HCEC 1CT (cell line): ENCODE data around the gene DLST.

ENCODE experiments used
- DNase-seq: peaks from one replicate; pipeline ENCODE4 v3.0.0-alpha.2; 2017

Gene DLST

DNA sequence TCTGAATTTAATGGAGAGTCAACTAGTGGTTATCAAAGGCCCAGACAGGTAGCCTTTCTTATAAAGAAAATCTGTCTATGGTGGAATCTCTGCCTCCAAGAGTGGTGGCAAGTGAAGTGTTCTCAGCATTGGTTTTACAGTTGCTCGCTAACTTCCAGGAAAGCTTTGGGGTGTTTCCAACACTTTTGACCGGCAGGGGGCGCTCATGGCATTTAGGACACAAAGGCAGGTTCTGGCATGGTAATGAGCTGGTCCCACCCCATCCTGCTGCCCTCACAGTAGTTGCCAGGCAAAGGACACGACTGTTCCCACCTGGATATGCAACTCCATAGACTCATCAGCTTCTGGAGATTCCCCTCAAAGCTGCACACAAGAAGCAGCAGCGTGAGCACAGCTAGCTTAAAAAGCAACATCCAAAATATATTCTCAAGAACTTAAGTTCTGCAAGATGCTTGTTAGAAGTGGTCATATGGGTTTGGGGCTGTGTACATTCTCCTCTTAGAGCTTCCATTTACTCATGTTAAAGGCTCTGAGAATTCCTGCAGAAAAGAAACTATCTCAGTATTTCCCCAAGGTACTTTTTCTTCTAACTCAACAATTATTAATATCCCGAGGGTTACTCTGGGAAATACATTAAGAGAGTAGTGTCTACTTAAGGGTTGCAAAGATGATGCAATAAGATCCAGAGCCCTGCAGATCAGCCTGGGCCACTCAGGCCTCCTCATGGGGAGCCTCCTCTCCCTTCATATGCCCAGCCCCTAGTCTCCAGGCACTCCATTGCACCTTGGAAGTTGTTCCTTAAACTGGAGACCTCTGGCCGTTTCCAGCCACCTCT lies 20.6 kb upstream of the DLST start:
- DNase-seq, result peak; percentile 69

DNA sequence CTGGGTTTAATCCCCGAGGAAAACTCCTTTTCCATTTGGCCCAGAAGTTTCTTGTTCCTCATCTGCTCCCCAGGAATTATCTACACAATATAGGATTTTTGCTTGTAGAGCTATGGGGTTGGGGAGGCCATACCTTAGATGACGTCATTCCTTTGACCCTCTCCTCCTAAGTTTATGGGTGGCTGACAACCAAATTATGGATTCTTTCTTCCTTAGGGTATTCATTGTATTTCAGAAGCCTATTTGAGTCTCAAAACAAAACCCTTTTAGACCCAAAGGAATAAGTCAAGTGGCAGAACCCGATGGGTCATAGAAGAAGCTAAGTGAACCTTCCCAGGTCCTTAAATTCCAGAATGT lies 20.0 kb upstream of the DLST start:
- no peak for DNase-seq

DNA sequence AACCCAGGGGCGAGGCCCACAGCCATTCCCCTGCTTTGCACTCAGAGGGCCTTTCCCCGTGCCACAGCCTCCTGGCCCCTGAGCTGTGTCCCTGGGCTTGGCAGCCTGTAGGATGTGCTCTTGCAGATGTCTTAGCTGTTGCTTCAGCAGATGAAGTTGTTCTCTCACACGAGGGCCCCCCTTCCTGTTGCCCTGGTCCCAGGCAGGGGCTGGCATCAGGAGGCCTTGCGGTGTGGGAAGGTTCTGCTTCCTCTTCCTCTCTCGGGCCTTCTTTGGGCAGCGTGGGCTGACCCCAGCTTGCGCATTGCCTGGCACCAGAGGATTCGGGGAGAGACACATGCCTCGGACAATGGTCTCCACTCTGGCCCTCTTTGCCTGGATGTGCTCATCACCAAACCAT lies 18.4 kb upstream of the DLST start:
- DNase-seq, result no peak

DNA sequence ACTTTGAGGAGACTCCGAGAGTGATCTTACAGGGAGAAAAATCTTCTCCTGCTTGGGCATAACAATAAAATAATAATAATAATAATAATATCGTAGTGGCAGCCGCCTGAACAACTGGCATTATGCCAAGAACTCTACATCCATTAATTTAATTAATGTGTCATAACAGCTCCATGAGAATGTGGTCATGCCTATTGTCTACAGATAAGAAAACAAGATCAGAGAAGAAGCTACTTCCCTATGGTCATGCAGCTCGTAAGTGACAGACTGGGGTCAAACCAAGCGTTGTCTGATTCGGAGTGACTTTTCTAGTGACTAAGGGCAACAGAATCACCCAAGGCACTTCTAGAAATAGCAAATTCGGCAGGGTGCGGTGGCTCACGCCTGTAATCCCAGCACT lies 17.5 kb upstream of the DLST start:
- no peak for DNase-seq

DNA sequence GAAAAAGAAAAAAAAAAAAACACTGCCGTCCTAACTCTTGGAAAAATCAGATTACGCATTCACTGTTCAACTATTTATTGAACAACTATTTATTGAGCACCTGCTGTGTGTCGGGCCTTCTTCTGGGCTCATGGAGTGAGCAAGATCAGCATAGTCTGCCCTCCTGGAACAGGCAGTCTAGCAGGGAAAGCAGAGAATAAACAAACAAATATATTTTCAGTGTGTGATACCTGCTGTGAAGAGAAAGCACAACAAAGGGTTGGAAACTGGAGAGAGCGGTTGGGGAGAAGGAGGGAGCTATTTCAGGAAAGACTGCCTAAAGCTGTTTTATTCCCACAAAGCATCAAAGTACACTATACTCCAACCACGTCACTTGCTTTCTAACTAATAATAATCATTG lies 16.6 kb upstream of the DLST start:
- DNase-seq, result no peak

DNA sequence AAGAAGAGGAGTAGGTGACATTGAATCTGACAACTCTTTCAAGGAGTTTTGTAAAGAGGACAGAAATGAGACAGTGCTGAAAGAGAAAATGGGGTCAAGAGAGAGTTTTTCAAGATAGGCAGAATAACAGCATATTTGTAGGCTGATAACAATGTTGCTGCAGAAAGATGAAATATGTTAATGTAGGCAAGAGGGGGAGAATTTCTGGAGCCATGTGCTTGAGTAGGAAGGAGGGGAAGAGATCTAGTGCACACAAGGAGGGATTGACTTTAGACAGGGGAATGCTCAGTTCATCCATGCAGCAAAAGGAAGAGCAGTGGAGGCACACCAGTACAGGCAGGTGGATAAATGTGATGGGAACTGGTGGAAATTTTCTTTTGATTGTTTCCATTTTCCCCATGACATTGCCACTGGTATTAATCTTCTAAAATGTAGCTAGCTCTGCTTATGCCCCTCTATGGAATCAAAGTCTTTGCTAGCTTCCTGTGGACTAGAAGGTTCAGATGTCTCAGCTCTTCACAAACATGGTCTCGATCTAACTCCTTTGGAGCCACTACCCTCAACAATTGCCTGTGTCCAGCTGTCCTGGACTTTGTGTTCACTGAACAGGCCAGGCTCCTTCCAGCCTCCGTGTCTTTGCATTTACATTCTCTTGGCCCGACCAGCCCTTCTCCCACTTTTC lies 14.9 kb upstream of the DLST start:
- no peak for DNase-seq

DNA sequence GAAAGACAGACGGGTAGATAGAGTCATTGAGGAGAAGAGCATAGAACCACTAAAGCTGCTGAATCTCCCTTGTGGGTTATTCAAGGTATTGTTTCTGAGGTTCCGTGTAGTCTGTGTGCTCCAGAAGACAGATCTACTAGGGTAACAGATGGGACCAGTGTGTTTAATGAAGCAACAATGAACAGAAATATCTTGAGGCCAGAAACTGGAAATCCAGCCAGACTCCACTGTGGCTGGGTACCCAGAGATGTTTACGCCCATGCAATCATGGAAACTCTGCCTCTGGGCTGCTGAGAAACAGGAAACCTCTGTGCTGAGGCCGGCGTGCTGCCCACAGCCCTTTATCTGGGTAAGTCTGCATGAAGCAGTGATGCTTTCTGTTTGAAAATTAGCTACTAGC lies 14.0 kb upstream of the DLST start:
- DNase-seq, result no peak

DNA sequence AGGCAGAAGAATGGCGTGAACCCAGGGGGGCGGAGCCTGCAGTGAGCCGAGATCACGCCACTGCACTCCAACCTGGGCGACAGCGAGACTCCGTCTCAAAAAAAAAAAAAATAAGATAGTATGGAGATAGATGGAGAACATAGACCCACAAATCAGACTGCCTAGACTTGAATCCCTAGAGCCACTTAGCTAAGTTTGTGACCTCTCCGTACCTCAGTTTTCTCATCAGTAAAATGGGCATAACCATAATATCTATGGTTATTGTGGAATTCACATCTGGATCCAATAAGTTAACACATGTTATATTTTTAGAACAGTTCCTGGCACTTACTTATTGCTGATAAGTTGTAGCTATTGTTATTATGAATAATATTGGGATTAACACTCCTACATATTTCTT lies 13.0 kb upstream of the DLST start:
- DNase-seq, result no peak

DNA sequence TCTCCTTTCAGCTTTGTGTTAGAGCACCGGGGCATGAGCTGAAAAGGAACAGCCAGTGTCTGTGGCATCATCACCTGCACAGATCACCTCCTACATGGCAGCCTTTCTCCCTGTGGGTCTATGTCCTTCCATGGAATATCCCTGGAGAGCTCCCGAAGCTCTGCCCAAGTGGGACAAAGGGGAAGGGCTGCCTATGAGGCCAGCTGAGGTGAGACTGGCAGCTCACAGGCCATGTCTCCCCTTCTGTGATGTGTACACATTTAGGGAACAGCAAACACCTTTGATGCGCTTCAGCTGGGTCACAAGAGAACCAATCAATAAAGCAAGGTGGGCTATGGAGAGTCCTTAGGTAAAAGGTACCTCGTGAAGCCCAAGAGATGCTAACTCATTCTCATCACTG lies 9.9 kb upstream of the DLST start:
- DNase-seq, result no peak

DNA sequence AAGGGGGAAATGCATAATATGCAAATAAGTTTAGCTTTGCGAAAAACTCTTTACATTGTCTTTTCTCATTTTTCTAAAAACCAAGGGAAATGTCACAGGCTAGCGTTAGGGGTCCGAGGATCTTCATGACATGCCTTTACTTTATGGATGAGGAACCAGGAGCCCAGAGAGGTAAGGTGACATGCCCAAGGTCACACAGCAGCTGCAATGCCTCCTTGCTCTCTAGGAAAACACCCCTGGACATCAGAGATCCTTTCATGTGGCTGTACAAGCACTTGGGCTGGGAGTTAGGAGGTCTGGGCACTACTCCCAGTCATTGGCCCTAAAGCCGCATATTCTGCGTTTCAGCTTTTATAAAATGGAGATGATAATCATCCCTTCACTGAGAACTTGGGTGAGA lies 6.5 kb upstream of the DLST start:
- no peak for DNase-seq

DNA sequence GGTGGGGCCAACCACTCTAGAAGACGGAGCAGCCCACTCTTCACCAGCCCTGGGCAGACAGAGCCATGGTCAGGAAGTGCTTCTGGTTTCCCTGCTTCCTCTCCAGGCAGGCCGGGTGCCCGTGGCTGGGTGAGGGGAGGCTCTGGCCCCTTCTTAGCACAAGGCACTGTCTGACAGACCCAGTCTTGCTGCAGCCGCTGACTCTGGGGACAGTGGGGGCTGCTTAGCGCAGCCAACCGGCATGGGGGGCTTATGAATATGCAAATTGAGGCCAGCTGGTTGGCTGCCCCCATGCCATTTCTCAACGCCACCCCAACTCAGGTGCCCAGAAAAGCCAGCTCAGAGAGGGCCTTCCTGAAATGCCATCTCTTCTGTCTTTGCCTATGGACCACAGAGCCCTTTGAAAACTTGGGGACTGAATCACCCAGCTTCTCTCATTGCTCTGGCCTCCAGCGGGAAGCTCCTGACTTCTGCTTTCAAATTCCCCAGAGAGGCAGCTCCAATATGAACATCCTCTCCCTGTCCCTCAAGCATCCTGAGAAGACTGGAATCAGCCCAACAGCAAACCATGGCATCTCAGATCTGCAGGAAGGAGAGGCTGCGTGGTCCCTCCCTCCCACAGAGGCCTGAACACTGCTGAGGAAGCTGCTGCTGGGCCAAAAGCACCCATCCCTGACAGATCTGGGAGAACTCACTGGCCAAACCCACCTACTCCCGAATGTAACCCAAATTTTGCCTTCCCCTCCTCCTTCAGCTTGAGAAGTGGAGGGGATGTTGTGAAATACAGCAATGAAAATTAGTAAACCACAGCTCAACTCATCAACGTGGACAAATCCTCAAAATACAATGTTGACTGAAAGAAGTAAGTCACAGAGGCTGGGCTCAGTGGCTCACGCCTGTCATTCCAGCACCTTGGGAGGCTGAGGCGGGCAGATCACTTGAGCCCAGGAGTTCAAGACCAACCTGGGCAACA lies 5.5 kb upstream of the DLST start, which contains the start of gene PROX2:
PROX2 (minus strand) TSS at position 205 of the 973 bp plus-strand sequence. CDS start 12,311 bp downstream, outside the sequence.
- no peak for DNase-seq

DNA sequence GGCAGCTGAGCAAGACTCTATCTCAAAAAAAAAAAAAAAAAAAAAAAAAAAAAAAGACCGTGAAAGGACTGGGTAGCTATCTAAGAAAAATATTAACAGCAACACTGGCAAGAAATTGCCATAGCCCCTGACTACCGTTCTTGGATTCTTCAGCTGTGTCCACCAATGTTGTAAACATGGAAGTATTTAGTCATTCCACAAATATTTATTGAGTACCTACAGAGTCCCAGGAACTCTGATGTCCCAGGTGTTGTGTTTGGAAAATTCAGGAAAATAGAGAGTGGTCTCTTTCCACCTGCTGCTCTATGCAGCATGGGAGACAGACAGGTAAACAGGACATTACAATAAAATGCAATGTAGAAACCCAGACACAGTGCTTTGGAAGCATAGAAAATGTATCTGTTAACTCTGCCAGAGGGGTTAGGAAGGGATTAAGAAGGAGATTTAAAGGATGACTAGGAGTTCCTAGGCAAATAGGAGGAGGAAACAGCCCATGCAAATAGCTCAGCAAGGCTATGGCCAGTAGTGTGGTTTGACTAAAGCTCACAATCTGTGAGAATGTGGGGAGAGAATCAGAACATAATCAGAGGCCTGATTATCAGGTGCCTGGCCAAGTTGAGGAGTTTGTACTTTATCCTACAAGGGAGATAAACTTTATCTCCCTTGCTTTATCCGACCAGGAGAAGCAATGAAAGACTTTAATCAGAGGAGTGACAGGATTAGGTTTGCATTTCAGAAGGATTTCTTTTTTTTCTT lies 2.1 kb upstream of the DLST start:
- peak; percentile 41 for DNase-seq

DNA sequence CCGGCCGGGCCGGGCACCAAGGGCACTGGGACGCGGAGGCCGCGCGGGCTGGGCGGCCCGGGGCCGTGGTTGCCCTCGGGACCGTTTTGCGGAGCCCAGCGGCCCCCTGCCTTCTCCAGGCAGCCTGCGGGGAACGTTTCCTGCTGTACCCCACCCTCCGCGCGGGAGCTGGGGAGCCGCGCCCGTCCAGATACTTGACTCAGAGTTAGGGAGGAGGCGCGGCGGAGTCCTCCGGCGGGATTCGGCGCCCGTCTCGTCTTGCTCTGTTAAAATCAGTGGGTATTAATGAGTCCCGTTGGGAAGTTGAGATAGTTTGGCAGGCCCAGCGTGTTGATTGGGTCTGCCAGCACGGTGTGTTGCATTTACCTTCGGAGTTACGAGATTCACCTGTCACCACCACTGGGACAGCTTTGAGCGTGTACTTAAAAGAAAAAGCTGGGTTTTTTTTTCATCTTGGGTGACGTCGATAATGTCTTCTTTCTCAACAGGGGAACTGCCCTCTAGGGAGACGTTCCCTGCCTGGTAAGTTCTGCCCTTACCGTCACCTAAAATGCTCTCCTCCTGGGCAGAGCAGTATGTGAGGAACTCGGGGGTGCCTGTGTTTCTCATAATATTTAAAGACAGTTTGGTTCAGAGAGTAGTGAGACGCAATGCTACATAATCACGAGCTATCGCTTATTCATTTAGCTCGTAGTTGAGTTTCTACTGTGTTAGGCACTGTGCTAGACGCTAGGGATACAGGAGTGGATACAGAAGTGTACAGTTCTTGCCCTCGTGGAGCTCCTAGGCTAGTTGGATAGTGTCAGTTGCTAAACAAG lies 596 bp downstream of the DLST start:
- DNase-seq, result peak; percentile 54

DNA sequence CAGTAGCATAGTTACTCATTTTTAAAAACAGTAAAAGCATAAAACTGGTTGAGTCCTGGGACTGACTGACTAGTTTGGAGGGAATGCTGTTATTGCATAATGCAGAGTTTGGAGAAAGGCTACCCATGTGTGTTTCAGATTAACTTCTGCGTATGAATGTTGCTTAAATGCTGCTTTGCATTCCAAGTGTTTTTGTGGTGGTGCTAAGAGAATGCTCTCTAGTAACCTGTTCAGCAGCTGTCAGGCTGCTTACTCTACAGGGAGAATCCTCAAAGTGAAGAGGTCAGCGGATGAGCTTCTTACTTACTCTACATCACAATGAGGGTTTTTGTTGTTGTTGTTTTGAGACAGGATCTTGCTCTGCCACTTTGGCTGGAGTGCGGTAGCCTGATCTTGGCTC lies 4.3 kb downstream of the DLST start:
- peak; percentile 97 for DNase-seq

DNA sequence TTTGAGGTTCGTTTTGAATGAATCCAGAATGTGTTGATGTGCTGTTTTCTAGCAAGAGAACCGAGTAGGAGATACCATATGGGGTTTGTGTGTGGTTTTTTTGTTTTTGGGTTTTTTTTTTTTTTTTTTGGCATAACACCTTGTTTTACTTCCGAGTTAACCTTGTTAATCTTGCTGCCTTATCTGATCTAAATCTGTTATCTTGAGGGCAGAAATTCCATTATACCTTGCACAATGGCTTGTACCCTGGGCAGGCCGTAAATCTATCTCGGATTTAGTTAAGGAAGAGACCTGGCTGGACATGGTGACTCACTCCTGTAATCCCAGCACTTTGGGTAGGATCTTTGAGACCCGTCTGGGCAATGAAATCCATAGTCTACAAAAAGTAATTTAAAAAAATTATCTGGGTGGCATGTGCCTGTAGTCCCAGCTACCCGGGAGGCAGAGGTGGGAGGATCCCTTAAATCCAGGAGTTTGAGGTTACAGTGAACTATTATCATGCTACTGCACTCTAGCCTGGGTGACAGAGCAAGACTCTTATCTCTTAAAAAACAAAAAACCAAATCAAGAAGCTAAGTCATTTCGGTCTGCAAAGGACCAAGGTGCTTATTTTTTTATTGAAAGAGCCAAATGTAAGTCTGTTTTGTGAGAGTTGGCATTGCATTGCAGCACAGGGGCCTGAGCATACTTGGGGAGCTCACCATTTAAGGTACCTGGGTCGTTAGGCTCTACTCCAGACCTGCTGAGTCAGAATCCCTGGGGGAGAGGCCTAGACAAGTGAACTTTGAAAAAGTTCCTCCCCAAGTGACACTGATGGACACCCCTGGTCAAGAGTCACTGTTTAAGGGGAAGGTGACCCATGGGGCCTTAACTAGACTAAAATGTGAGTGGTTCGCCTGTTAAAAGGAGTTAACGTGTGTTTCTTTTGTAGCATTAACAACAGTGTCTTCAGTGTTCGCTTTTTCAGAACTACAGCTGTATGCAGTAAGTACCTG lies 6.7 kb downstream of the DLST start:
- peak; percentile 11 for DNase-seq

DNA sequence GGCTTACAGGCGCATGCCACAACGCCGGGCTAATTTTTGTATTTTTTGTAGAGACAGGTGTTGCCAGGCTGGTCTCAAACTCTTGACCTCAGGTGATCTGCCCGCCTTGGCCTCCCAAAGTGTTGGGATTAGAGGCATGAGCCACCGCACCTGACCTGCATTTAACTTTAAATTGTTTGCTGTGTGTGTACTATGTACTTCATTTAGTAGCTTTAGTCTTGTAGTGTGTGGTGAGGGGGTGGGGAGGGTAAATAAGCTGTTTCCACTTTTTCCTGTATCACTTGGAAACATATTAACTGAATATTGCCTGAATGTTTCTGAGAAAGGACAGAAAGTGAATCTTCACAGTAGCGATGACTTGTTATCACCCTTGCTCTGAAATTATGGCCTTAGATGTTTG lies 8.5 kb downstream of the DLST start:
- no peak for DNase-seq

DNA sequence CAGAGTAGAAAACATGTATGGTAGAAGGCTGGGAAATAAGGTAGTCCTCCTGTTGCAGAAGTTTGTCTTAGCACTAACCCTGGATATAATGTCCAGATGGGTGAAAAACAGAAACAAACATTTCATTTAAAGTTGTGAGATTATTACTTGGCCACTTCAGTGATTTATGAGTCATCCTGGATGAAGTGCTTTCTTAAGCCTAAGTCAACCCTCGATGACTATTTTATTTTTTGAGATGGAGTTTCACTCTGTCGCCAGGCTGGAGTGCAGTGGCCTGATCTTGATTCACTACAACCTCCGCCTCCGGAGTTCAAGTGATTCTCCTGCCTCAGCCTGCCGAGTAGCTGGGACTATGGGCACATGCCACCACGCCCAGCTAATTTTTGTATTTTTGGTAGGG lies 10.2 kb downstream of the DLST start:
- peak; percentile 54 for DNase-seq

DNA sequence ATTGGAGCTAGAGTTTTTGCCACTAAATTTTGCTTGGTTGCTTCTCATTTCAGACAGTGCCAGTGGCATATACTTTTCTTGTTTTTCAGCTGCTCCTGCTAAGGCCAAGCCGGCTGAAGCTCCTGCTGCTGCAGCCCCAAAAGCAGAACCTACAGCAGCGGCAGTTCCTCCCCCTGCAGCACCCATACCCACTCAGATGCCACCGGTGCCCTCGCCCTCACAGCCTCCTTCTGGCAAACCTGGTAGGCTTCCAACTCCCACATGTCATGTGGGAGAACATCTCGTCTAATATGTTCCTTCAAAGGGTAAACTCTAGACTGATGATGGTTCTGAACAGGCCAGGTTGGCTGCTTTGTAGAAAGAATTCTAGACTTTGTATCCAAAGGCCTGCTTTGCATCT lies 11.0 kb downstream of the DLST start:
- no peak for DNase-seq

DNA sequence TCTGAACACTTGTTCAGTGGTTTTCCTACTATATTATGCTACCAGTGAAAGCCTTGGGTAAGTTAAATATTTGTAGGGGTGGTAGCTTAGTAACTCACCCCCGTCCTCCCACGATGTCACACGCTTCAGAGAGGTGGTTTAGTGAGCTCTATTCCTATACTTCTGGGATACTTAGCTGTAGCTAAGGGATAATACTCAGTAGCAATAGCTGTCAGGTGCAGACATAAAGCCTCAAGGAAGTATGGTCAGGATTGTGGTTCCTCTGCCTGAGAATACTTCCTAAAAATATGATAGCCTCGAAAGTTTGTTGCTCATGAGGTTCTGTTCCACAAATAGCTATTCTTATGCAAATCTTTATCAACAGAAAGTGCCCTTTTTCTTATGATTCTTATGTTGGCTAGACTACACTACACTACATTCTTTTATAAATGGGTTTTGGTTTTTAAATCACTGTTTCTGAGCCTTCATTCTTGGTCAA lies 11.9 kb downstream of the DLST start:
- DNase-seq, result no peak

DNA sequence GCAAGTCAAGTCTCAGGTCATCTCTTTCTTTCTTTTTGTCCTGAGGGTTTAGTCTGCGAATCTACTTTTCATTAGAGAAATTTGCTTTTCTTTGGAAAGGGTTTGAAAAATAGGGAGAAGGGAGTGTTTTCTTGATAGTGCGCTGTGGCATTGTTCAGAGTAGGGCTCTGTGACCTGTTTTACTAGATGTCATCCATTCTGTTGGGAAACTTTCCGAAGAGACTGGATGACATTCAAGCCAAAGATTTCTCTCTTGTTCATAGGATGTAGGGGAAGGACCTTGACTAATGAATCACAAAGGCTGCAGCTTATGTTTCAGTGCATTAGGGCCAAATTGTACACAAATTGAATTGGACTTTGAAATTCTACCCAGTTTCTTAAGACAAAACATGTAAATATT lies 14.7 kb downstream of the DLST start:
- no peak for DNase-seq
